Osteoblast (primary cell): ENCODE measurements around the gene PLPP1. TPM values are rescaled to one million over a fixed set of nuclear protein-coding genes. Genes with fewer than 3 reads are reported as not detected.
"Not testable (repeated sequence)": the region's sequence is repeated elsewhere in the genome, so short reads cannot be mapped to it uniquely, and the experiment has no call there.

Experiments used
- DNase-seq: peaks from one replicate; pipeline ENCODE4 v3.0.0; 2011; ENCODE audit warnings: low spot score, mixed read lengths; ENCODE audit not compliant: insufficient read length; ENCODE audit errors: missing footprints
- H2AFZ ChIP-seq: 2 replicates; pipeline ENCODE4 v1.6.0; 2011; ENCODE audit warnings: mild to moderate bottlenecking, low read length
- H3K27ac ChIP-seq: 2 replicates; pipeline ENCODE4 v1.5.1; 2011; ENCODE audit warnings: mild to moderate bottlenecking, low read depth, low read length, moderate library complexity
- H3K27me3 ChIP-seq: 2 replicates; pipeline ENCODE4 v1.6.0; 2012; ENCODE audit warnings: mild to moderate bottlenecking, control low read depth, inconsistent platforms, low read length, moderate library complexity; ENCODE audit not compliant: insufficient read depth
- H3K36me3 ChIP-seq: 2 replicates; pipeline ENCODE4 v1.5.1; 2011; ENCODE audit warnings: mild to moderate bottlenecking, low read length, control low read depth, moderate library complexity; ENCODE audit not compliant: insufficient read depth
- H3K4me1 ChIP-seq: 2 replicates; pipeline ENCODE4 v1.5.1; 2011; ENCODE audit warnings: mild to moderate bottlenecking, low read length, control low read depth, moderate library complexity; ENCODE audit not compliant: insufficient read depth
- H3K4me2 ChIP-seq: 2 replicates; pipeline ENCODE4 v1.6.0; 2011; ENCODE audit warnings: mild to moderate bottlenecking, low read length; ENCODE audit not compliant: insufficient read depth
- H3K4me3 ChIP-seq: fragments of 200-600 bp; sonication (generic); 3 replicates; pipeline ENCODE4 v1.5.1; 2012; ENCODE audit warnings: mild to moderate bottlenecking, low read length, inconsistent platforms; ENCODE audit not compliant: insufficient read depth
- H3K79me2 ChIP-seq: 2 replicates; pipeline ENCODE4 v1.6.0; 2012; ENCODE audit warnings: mild to moderate bottlenecking, low read length, control low read depth, inconsistent platforms; ENCODE audit not compliant: insufficient read depth
- H3K9me3 ChIP-seq: 2 replicates; pipeline ENCODE4 v1.5.1; 2011; ENCODE audit warnings: low read depth, low read length, control low read depth
- H4K20me1 ChIP-seq: 2 replicates; pipeline ENCODE4 v1.6.0; 2012; ENCODE audit warnings: mild to moderate bottlenecking, low read length, control low read depth; ENCODE audit not compliant: insufficient read depth
- CTCF ChIP-seq: IDR thresholded peaks from 2 replicates; pipeline ENCODE4 v1.5.1; 2011; ENCODE audit warnings: mild to moderate bottlenecking, low read depth, low read length, moderate library complexity; ENCODE audit errors: extremely low read depth
- total RNA-seq: library from RNA; depleted of rRNA; stranded (reverse); fragments of >200 nt; gene quantifications from 2 replicates; pipeline ENCODE4 v1.2.3, GENCODE V29; 2012

Gene PLPP1
- total RNA-seq, 1 donor: 69.8 TPM

- Histone ChIP-seq H3K79me2 (no peaks in the 10 kb centered on the region), H4K20me1 (no peaks in the 10 kb centered on the region), H3K4me2 (no peak overlapping the region), H3K27ac (no peak overlapping the region), H3K36me3 (no peaks in the 10 kb centered on the region), H3K9me3 (no peaks in the 10 kb centered on the region), H3K4me3 (no peak overlapping the region), H3K27me3 (no peaks in the 10 kb centered on the region), H3K4me1 (no peaks in the 10 kb centered on the region), H2AFZ (no peak overlapping the region)
- no peak for TF ChIP-seq CTCF
- no peak for DNase-seq
Measured at GRCh38 chr5:55540525-55540924, 5.8 kb upstream of the PLPP1 start.

- Histone ChIP-seq H3K27ac (no peak overlapping the region), H3K36me3 (no peaks in the 10 kb centered on the region), H3K79me2 (no peaks in the 10 kb centered on the region), H3K4me2 (no peak overlapping the region), H3K4me1 (no peaks in the 10 kb centered on the region), H2AFZ (no peak overlapping the region), H3K9me3 (no peaks in the 10 kb centered on the region), H4K20me1 (no peaks in the 10 kb centered on the region), H3K4me3 (no peak overlapping the region), H3K27me3 (no peaks in the 10 kb centered on the region)
- peak; percentile 34 for DNase-seq
- TF ChIP-seq CTCF: no peak
Measured at GRCh38 chr5:55540024-55540423, 5.3 kb upstream of the PLPP1 start.

GRCh38 chr5:55538661-55539060 is 3.9 kb upstream of the PLPP1 start:
- no peak for TF ChIP-seq CTCF
- Histone ChIP-seq H3K4me2 (peak overlapping the region; percentile 68), H4K20me1 (peaks cover 2% of the 10 kb centered on the region), H3K4me1 (peaks cover 3% of the 10 kb centered on the region), H2AFZ (peak overlapping the region; percentile 83), H3K79me2 (peaks cover 6% of the 10 kb centered on the region), H3K9me3 (no peaks in the 10 kb centered on the region), H3K27me3 (no peaks in the 10 kb centered on the region), H3K27ac (peak overlapping the region; percentile 13), H3K36me3 (no peaks in the 10 kb centered on the region), H3K4me3 (peak overlapping the region; percentile 33)
- no peak for DNase-seq

- not testable (repeated sequence) for H3K4me2 ChIP-seq, H4K20me1 ChIP-seq, H3K4me3 ChIP-seq, H3K27ac ChIP-seq, H2AFZ ChIP-seq, DNase-seq, H3K27me3 ChIP-seq, H3K36me3 ChIP-seq, H3K4me1 ChIP-seq, H3K9me3 ChIP-seq
- peaks cover 18% of the 10 kb centered on the region for H3K79me2 ChIP-seq
Measured at GRCh38 chr5:55537315-55537714, 2.6 kb upstream of the PLPP1 start.
